ENCODE results near the gene DACT2.

DNA sequence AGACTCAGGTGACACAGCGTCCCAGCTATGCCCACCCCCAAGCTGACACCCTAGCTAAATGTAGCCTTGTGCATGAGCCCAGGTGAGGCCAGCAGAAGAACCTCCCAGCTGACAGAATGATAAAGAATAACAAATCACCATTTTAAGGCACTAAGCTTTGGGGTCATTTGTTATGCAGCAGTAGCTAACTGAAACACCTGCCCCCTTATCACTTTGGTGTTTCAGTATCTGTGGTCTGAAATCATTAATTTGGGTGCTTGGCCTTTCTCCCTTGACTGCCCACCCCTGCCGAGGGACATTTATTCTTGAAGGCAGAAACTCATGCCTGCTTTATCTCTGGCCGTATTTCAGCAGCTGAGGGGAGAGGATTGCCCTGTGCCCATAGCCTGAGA lies 30.0 kb downstream of the DACT2 start:
- TF ChIP-seq, protein P1, sequence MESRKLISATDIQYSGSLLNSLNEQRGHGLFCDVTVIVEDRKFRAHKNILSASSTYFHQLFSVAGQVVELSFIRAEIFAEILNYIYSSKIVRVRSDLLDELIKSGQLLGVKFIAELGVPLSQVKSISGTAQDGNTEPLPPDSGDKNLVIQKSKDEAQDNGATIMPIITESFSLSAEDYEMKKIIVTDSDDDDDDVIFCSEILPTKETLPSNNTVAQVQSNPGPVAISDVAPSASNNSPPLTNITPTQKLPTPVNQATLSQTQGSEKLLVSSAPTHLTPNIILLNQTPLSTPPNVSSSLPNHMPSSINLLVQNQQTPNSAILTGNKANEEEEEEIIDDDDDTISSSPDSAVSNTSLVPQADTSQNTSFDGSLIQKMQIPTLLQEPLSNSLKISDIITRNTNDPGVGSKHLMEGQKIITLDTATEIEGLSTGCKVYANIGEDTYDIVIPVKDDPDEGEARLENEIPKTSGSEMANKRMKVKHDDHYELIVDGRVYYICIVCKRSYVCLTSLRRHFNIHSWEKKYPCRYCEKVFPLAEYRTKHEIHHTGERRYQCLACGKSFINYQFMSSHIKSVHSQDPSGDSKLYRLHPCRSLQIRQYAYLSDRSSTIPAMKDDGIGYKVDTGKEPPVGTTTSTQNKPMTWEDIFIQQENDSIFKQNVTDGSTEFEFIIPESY (IDR thresholded peaks at IDR 0.05) = no peak
- no peak for TF ChIP-seq RAD21 (IDR thresholded peaks at IDR 0.05)
- TF ChIP-seq, protein P2, sequence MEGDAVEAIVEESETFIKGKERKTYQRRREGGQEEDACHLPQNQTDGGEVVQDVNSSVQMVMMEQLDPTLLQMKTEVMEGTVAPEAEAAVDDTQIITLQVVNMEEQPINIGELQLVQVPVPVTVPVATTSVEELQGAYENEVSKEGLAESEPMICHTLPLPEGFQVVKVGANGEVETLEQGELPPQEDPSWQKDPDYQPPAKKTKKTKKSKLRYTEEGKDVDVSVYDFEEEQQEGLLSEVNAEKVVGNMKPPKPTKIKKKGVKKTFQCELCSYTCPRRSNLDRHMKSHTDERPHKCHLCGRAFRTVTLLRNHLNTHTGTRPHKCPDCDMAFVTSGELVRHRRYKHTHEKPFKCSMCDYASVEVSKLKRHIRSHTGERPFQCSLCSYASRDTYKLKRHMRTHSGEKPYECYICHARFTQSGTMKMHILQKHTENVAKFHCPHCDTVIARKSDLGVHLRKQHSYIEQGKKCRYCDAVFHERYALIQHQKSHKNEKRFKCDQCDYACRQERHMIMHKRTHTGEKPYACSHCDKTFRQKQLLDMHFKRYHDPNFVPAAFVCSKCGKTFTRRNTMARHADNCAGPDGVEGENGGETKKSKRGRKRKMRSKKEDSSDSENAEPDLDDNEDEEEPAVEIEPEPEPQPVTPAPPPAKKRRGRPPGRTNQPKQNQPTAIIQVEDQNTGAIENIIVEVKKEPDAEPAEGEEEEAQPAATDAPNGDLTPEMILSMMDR (IDR thresholded peaks at IDR 0.05; ENCODE audit: low read depth, low read length, missing input control) = no peak
- no peak for TF ChIP-seq YY1 (IDR thresholded peaks at IDR 0.05)
- no peak for TF ChIP-seq GABPA (IDR thresholded peaks at IDR 0.05 in 1 of 2, conservative IDR thresholded peaks at IDR 0.05 in 1 of 2)
- TF ChIP-seq TAF1 (conservative IDR thresholded peaks at IDR 0.05) = no peak
- TF ChIP-seq, protein P3, sequence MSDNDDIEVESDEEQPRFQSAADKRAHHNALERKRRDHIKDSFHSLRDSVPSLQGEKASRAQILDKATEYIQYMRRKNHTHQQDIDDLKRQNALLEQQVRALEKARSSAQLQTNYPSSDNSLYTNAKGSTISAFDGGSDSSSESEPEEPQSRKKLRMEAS (IDR thresholded peaks at IDR 0.05) = no peak
- TF ChIP-seq SP1 (IDR thresholded peaks at IDR 0.05) = no peak
- TF ChIP-seq FOXA1 (IDR thresholded peaks at IDR 0.05) = no peak

Data from liver (tissue), 3 donors.